AG10803 (cell line): ENCODE measurements around the gene CDC34.

Experiments used
- DNase-seq: peaks from one replicate; pipeline ENCODE4 v3.0.0; 2010; ENCODE audit warnings: low read depth
- H3K4me3 ChIP-seq: 2 replicates; pipeline ENCODE4 v1.5.1; 2011; ENCODE audit warnings: mild to moderate bottlenecking, low read length, control low read depth
- CTCF ChIP-seq: conservative IDR thresholded peaks from 2 replicates; pipeline ENCODE4 v1.5.1; 2011; ENCODE audit warnings: mild to moderate bottlenecking, low read length, control low read depth, inconsistent platforms

Gene CDC34

GRCh38 chr19:498977-499623, 32.5 kb upstream of the CDC34 start:
- no peak overlapping the region for H3K4me3 ChIP-seq
- TF ChIP-seq CTCF: no peak
- no peak for DNase-seq

GRCh38 chr19:501646-502045, 29.9 kb upstream of the CDC34 start:
- no peak overlapping the region for H3K4me3 ChIP-seq
- DNase-seq: no peak
- TF ChIP-seq CTCF: no peak

GRCh38 chr19:504616-505015, 26.9 kb upstream of the CDC34 start:
- no peak for DNase-seq
- TF ChIP-seq CTCF: no peak

GRCh38 chr19:506404-507285, 24.9 kb upstream of the CDC34 start:
- H3K4me3 ChIP-seq: peak overlapping the region; percentile 86

More at GRCh38 chr19:504616-505015, 26.9 kb upstream of the CDC34 start:
- H3K4me3 ChIP-seq: no peak overlapping the region

GRCh38 chr19:507286-508203, 24.0 kb upstream of the CDC34 start, which contains the start of gene TPGS1:
TPGS1 (plus strand) TSS chr19:507497; CDS start chr19:507507, 10 bp downstream.
- no peak for TF ChIP-seq CTCF
- DNase-seq: peak; percentile 60

More at GRCh38 chr19:506404-507285, 24.9 kb upstream of the CDC34 start:
- DNase-seq: peak; percentile 100
- peak; percentile 87 for TF ChIP-seq CTCF

GRCh38 chr19:508204-509150, 23.1 kb upstream of the CDC34 start:
- H3K4me3 ChIP-seq: peak overlapping the region; percentile 86
- no peak for TF ChIP-seq CTCF
- DNase-seq: no peak

More at GRCh38 chr19:507286-508203, 24.0 kb upstream of the CDC34 start, which contains the start of gene TPGS1:
- peak within 1 kb of the TSS; percentile 86 for H3K4me3 ChIP-seq
